Stimulated activated CD4-positive, alpha-beta T cell treated with anti-CD3 and anti-CD28 coated beads, Interleukin-1b, Interleukin-23, amount 100 ng/mL, for 48 hours (primary cell): Measurements from ENCODE around the gene TGFBR2.

Experiments used
- DNase-seq: peaks from one replicate; pipeline ENCODE4 v3.0.0-alpha.2; 2020

TGFBR2 gene

GRCh38 chr3:30676424-30677346 is 70.3 kb downstream of the TGFBR2 start:
- no peak for DNase-seq

- no peak for DNase-seq
Observed at GRCh38 chr3:30677347-30677685, 70.9 kb downstream of the TGFBR2 start.

- DNase-seq, result no peak
Observed at GRCh38 chr3:30679045-30679444, 72.6 kb downstream of the TGFBR2 start.

DNA sequence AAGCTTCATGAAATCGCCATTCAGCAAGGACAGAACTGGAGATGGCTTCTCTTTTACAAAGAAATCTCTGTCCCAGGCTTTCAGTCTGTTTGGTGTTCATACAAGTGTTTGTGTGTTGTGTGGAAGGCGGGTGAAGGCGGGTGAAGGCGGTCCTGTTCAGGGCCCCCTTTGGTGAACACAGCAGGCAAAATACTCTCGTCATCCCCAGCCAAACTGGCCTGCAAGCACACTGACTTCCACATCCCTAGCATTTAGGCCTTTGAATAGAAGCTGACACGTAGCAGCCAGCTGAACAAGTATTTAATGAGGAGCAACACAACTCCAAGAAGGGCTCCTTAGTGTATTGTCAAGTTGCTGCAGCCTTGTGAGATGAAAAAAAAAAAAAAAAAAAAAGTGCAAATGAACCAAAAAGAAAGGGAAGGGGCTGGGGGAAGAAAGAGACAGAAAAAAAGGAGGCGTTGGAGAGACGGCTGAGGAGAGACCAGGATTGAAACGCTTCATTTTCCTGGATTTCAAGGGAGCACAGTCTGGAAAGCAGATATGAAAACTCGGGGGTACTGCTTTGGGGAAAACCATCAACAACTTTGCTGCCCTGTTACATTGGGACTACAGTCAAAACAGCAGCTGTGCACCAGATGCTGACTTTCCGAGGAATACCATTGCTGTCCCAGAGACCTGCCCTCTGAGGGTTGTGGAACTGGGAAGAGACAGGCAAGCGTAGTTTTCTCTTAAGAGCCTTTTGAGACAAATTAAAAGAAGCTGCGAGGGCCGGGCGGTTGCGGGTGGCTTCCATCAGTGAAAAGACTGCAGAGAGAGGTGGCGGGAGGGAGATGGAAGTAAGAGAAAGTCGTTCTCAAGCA is 74.6 kb downstream of the TGFBR2 start:
- no peak for DNase-seq

DNA sequence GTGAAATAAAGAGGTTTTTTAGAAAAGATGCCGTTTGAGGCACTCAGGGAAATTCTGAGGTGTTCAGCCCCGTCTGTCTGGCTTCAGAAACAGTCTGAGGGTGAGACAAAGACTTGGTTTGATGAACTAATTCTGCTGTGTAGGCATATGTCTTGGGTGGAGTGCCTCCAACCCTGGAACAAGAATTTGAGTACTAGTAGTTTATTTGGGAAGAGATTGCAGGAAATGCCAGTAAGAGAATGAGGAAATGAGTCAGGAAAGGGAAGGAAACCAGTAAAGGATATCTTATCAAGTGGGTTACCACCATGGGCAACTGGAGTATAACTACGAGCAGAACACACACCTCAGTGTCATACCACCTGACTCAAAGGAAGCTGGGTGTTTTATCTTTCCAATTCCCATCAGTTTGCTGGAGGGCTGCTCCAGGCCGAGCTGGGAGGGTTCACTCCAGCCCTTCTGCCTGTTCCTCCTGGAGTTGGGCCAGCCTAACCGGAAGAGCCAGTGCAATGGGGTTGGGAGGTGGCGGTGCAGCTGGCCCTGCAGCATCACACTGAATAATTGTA is 75.3 kb downstream of the TGFBR2 start:
- DNase-seq, result no peak

DNA sequence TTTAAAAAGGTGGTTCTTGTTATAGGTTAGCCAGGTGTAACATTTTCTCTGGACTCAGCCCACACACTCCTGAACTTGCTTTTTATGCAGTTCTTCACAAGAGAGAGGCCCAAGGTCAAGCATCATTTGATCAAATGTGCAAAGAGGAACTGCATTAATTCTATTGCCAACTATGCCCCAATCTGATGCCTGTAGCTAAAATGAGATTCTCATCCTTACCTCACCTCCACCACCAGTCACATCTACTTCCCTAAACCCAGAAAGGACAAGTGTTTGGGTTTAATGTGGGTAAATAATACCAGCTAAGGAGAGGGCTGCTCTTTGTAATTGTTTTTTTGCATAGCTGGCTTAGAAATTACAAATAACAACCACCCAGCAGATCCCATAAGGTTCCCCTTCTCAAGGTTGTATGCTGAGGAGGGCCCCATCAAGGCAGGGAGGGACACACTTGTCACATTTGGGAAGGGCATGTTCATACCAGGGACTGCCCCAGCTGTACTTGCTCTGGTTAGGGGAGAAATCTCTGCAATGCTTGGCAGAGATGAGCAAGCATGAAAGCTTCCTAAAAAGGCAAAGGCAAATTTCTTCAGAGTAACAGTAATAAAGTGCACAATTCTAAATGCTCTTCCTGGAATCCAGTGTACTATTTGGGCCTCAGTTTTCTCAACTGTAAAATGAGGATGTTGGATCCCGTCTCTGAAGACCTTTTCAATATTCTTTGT is 76.2 kb downstream of the TGFBR2 start:
- peak; percentile 46 for DNase-seq

GRCh38 chr3:30683769-30684168 is 77.4 kb downstream of the TGFBR2 start:
- DNase-seq, result no peak

DNA sequence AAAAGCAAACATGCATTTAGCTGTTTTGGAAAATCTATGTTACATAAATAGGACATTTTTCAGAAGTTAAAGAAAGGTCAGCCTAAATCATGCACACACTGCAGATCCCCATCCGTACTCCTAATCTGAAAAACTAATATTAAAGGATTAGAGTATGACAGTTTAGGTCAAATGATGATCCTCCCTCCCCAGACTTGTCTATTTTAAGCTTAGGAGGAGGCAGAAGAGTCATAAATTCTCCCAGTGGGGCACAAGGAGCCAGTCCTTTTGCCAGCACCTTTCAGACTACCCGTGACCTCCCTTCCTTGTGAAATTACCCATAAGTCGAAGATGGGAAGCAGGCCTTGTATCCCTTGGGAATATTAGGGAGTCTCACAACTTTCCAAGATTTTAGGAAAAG is 78.0 kb downstream of the TGFBR2 start:
- DNase-seq, result no peak

GRCh38 chr3:30685267-30685667 is 78.9 kb downstream of the TGFBR2 start:
- peak; percentile 42 for DNase-seq

DNA sequence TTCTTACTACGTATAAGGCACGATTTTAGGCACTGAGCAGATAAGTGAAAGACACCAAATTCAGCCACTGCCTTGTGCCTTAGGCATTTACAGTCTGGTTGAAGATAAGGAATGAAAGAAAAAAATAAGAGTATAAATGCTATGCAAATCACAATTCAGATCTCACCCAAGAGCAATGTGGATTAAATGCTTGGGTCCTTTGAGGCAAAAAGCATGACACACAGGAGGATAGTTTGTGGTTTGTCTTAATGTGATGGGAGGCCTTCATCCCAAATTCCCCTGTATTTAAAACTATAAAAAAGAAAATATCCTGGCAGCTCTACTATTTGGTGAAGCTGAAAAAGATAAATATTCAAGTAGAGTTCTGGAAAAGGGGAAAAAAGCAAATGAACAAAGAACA is 79.8 kb downstream of the TGFBR2 start:
- DNase-seq, result no peak

- DNase-seq, result no peak
Observed at GRCh38 chr3:30686799-30687198, 80.4 kb downstream of the TGFBR2 start.

GRCh38 chr3:30687930-30688570 is 81.6 kb downstream of the TGFBR2 start:
- no peak for DNase-seq

- no peak for DNase-seq
Observed at GRCh38 chr3:30688776-30689641, 82.6 kb downstream of the TGFBR2 start.

DNA sequence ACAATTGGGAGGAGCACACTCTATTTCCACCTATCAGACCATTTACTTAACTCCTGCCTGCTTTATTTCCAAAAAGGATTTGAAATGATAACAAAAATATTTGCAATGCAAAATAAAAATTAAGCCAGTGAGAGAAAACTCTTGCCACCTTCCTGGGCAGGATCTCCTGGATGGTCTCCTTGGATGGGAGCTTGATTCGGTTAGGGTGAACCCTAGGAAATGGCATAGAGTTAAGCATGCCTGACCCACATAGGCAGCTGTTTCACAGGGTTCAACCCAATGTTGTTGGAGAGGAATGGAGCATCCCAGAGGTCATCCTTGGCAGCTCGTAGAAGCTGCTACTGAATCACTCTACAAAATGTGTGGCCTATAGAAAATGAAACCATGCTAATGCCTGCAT is 83.8 kb downstream of the TGFBR2 start:
- no peak for DNase-seq

GRCh38 chr3:30691249-30691880 is 85.0 kb downstream of the TGFBR2 start:
- DNase-seq, result no peak

- no peak for DNase-seq
Observed at GRCh38 chr3:30691944-30692343, 85.5 kb downstream of the TGFBR2 start.

- DNase-seq, result no peak
Observed at GRCh38 chr3:30692498-30693130, 86.2 kb downstream of the TGFBR2 start.

- peak; percentile 35 for DNase-seq
Observed at GRCh38 chr3:30693470-30694120, 87.2 kb downstream of the TGFBR2 start.

DNA sequence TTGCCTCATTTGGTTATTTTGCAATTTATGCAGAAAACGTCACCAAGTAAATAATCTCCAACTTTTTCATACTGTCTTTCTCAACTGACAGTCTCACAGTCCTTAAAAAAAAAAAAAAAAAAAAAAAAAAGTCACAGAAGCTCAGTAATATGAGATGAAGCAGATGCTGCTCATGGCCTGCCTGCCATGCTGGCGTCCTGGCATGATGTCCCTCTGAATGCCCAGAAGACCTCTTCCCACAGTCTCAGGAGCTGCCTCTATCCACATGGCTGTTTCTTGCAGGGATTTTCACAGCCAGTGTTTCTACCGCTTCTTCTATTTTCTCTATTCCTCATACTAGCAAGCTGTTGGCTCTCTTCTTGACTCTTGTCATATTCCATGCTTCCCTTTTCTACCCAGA is 87.7 kb downstream of the TGFBR2 start:
- DNase-seq, result no peak

- no peak for DNase-seq
Observed at GRCh38 chr3:30694668-30695067, 88.3 kb downstream of the TGFBR2 start.
